ENCODE results near the gene DDX56. TPM values are rescaled to one million over a fixed set of nuclear protein-coding genes. Genes with fewer than 3 reads are reported as not detected.

DDX56 gene, protein sequence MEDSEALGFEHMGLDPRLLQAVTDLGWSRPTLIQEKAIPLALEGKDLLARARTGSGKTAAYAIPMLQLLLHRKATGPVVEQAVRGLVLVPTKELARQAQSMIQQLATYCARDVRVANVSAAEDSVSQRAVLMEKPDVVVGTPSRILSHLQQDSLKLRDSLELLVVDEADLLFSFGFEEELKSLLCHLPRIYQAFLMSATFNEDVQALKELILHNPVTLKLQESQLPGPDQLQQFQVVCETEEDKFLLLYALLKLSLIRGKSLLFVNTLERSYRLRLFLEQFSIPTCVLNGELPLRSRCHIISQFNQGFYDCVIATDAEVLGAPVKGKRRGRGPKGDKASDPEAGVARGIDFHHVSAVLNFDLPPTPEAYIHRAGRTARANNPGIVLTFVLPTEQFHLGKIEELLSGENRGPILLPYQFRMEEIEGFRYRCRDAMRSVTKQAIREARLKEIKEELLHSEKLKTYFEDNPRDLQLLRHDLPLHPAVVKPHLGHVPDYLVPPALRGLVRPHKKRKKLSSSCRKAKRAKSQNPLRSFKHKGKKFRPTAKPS
- total RNA-seq (ENCODE audit: unreplicated experiment): 71.6 TPM
- long read RNA-seq, transcript DDX56-201 (14 exons, 2,336 nt): major isoform, 56 of 66 reads
- long read RNA-seq, partial matches to known transcripts: 2 of 66 reads
- long read RNA-seq, other reads (novel, unspliced or antisense): 7 of 66 reads

- peak; percentile 91 for DNase-seq (ENCODE audit: low spot score)
- TF ChIP-seq, protein P1, sequence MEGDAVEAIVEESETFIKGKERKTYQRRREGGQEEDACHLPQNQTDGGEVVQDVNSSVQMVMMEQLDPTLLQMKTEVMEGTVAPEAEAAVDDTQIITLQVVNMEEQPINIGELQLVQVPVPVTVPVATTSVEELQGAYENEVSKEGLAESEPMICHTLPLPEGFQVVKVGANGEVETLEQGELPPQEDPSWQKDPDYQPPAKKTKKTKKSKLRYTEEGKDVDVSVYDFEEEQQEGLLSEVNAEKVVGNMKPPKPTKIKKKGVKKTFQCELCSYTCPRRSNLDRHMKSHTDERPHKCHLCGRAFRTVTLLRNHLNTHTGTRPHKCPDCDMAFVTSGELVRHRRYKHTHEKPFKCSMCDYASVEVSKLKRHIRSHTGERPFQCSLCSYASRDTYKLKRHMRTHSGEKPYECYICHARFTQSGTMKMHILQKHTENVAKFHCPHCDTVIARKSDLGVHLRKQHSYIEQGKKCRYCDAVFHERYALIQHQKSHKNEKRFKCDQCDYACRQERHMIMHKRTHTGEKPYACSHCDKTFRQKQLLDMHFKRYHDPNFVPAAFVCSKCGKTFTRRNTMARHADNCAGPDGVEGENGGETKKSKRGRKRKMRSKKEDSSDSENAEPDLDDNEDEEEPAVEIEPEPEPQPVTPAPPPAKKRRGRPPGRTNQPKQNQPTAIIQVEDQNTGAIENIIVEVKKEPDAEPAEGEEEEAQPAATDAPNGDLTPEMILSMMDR (IDR thresholded peaks at IDR 0.05; ENCODE audit: unreplicated experiment): no peak
- Mint-ChIP-seq H3K27ac (ENCODE audit: unreplicated experiment) (peak within 1 kb of the TSS; percentile 88), H3K36me3 (ENCODE audit: low read depth, unreplicated experiment) (peaks cover 35% of the 10 kb centered on the region), H3K27me3 (ENCODE audit: unreplicated experiment) (peaks cover 4% of the 10 kb centered on the region), H3K4me1 (ENCODE audit: unreplicated experiment) (peaks cover 20% of the 10 kb centered on the region), H3K4me3 (ENCODE audit: unreplicated experiment) (peak within 1 kb of the TSS; percentile 98), H3K9me3 (ENCODE audit: unreplicated experiment) (no peaks in the 10 kb centered on the region)
Measured at GRCh38 chr7:44573464-44574286, at the start of gene DDX56. Gene DDX56 (minus strand): TSS chr7:44573908. CDS start chr7:44573895, 13 bp downstream.

- TF ChIP-seq, protein P1 (IDR thresholded peaks at IDR 0.05; ENCODE audit: unreplicated experiment): no peak
- H3K27me3 Mint-ChIP-seq (ENCODE audit: unreplicated experiment): peaks cover 3% of the 10 kb centered on the region
- H3K9me3 Mint-ChIP-seq (ENCODE audit: unreplicated experiment): no peaks in the 10 kb centered on the region
- DNase-seq (ENCODE audit: low spot score): no peak
- H3K4me1 Mint-ChIP-seq (ENCODE audit: unreplicated experiment): peaks cover 2% of the 10 kb centered on the region
- no peak overlapping the region for H3K4me3 Mint-ChIP-seq (ENCODE audit: unreplicated experiment)
- peaks cover 3% of the 10 kb centered on the region for H3K36me3 Mint-ChIP-seq (ENCODE audit: low read depth, unreplicated experiment)
- no peak overlapping the region for H3K27ac Mint-ChIP-seq (ENCODE audit: unreplicated experiment)
Measured at GRCh38 chr7:44622342-44623151, 48.8 kb upstream of the DDX56 start.

GRCh38 chr7:44621750-44622103 lies 48.0 kb upstream of the DDX56 start:
- no peaks in the 10 kb centered on the region for H3K27me3 Mint-ChIP-seq (ENCODE audit: unreplicated experiment)
- H3K4me3 Mint-ChIP-seq (ENCODE audit: unreplicated experiment): no peak overlapping the region
- no peak overlapping the region for H3K27ac Mint-ChIP-seq (ENCODE audit: unreplicated experiment)
- peaks cover 2% of the 10 kb centered on the region for H3K4me1 Mint-ChIP-seq (ENCODE audit: unreplicated experiment)
- peaks cover 3% of the 10 kb centered on the region for H3K36me3 Mint-ChIP-seq (ENCODE audit: low read depth, unreplicated experiment)
- H3K9me3 Mint-ChIP-seq (ENCODE audit: unreplicated experiment): no peaks in the 10 kb centered on the region
- no peak for DNase-seq (ENCODE audit: low spot score)
- TF ChIP-seq, protein P1 (IDR thresholded peaks at IDR 0.05; ENCODE audit: unreplicated experiment): no peak

- Mint-ChIP-seq H3K9me3 (ENCODE audit: unreplicated experiment) (no peaks in the 10 kb centered on the region), H3K4me3 (ENCODE audit: unreplicated experiment) (no peak overlapping the region), H3K27me3 (ENCODE audit: unreplicated experiment) (no peaks in the 10 kb centered on the region), H3K4me1 (ENCODE audit: unreplicated experiment) (peaks cover 2% of the 10 kb centered on the region), H3K36me3 (ENCODE audit: low read depth, unreplicated experiment) (peaks cover 3% of the 10 kb centered on the region), H3K27ac (ENCODE audit: unreplicated experiment) (no peak overlapping the region)
- TF ChIP-seq, protein P1 (IDR thresholded peaks at IDR 0.05; ENCODE audit: unreplicated experiment): no peak
- DNase-seq (ENCODE audit: low spot score): no peak
Measured at GRCh38 chr7:44621034-44621749, 47.5 kb upstream of the DDX56 start.

All from endothelial cell (in vitro differentiated cells).